Activated T-helper 2 cell treated with anti-CD3 and anti-CD28 coated beads, Interferon-gamma antibody, Interleukin-2, Interleukin-4, amounts not matched to agents 10 μg/mL and 5 μg/mL and 100 μg/mL, durations not matched to agents 14 hours and 24 hours and 36 hours (primary cell): ENCODE measurements around the gene AGBL5. TPM values are rescaled to one million over a fixed set of nuclear protein-coding genes. Genes with fewer than 3 reads are reported as not detected.

Source experiments
- DNase-seq: peaks from one replicate; pipeline ENCODE4 v3.0.0; 2021; ENCODE audit warnings: low spot score
- H3K27ac Mint-ChIP-seq: one replicate; pipeline ENCODE4 v1.8.0; 2021; ENCODE audit warnings: mixed read lengths
- H3K27me3 Mint-ChIP-seq: one replicate; pipeline ENCODE4 v1.8.0; 2021; ENCODE audit warnings: low read depth, mixed read lengths
- H3K36me3 Mint-ChIP-seq: one replicate; pipeline ENCODE4 v1.8.0; 2021; ENCODE audit warnings: low read depth, mixed read lengths
- H3K4me1 Mint-ChIP-seq: one replicate; pipeline ENCODE4 v1.8.0; 2021; ENCODE audit warnings: low read depth, mixed read lengths
- H3K4me3 Mint-ChIP-seq: one replicate; pipeline ENCODE4 v1.8.0; 2021; ENCODE audit warnings: low read depth, mild to moderate bottlenecking, moderate library complexity, mixed read lengths
- H3K9me3 Mint-ChIP-seq: one replicate; pipeline ENCODE4 v1.8.0; 2021; ENCODE audit warnings: mixed read lengths
- intact Hi-C: fragments of 100-400 bp; cut with micrococcal nuclease; formaldehyde crosslinking; loops from one replicate; pipeline ENCODE4 v1.15.1; 2023
- total RNA-seq: library from RNA; stranded (reverse); gene quantifications from 2 replicates; pipeline ENCODE4 v1.2.3, GENCODE V29; 2022

The AGBL5 gene
- total RNA-seq, 1 donor from 2014 or later = 13.8 TPM

DNA sequence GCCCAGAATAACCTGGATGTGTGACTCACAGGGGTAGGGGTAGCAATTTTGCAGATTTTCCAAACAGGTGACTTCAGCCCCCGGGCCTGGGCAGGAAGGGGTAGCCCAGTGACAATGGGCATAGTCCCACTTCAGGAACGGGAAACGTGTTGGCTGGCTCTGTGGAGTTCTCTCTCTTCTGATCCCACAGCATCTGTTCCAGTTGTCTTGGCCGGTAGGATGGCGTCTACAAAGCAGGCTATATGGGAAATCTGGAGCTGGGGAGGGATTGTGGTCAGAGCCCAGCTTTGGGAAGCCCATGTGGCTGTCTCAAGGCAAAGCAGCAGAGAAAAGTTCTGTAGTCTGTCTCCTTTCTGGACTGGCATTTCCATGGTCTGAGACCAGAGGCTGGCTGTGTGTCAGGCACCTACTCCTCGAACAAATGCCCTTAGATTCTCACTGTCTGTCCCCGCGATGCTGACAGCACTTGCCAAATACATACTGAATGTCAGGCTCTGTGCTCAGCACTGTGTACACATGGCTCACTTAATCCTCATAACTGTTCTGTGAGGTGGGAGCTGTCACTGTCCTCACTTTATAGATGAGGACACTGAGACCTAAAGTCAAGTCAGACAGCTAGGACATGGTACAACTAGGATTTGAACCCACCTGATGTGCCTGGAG is 36.6 kb upstream of the AGBL5 start:
- H3K27me3 Mint-ChIP-seq = peaks cover under 1% of the 10 kb centered on the region
- peaks cover 15% of the 10 kb centered on the region for H3K4me1 Mint-ChIP-seq
- no peak overlapping the region for H3K4me3 Mint-ChIP-seq
- intact Hi-C loops = loop anchor here (5.0 kb wide), 1 partner anchor 168 kb away; the partner anchor contains the start of gene DPYSL5
- no peaks in the 10 kb centered on the region for H3K9me3 Mint-ChIP-seq
- no peaks in the 10 kb centered on the region for H3K36me3 Mint-ChIP-seq
- no peak for DNase-seq
- no peak overlapping the region for H3K27ac Mint-ChIP-seq

DNA sequence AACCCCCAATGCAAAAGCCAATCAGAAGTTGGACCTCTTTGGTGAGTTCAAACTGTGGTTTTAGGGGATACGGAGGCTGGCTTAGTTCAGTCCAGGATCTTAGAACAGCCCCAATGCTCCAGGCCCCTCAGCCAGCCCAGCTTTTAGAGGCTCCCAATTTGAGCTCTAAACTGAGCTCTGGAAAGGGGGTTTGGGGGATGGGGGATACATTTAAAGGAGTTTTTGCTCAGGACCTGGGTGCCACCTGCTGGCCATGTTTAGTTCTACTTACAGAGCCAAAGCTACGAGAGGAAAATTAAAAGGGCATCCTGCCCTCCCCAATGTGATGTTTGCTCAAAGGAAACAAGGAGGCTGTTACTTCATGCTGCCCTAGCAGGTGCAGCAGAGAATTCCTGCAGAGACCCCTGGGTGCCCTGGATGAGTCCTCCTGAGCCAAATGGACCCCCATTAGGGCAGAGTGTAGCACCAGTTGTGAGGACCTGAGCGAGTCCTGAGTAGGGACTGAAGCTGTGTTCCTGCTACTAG is 34.6 kb upstream of the AGBL5 start:
- Mint-ChIP-seq H3K4me1 (peaks cover 4% of the 10 kb centered on the region), H3K9me3 (no peaks in the 10 kb centered on the region), H3K4me3 (no peak overlapping the region), H3K27ac (no peak overlapping the region), H3K36me3 (no peaks in the 10 kb centered on the region), H3K27me3 (no peaks in the 10 kb centered on the region)
- DNase-seq = peak; percentile 21
- intact Hi-C loops = loop anchor here (1.0 to 5.0 kb wide), 2 partner anchors 56 to 170 kb away; partner anchors contain the start of gene DPYSL5

DNA sequence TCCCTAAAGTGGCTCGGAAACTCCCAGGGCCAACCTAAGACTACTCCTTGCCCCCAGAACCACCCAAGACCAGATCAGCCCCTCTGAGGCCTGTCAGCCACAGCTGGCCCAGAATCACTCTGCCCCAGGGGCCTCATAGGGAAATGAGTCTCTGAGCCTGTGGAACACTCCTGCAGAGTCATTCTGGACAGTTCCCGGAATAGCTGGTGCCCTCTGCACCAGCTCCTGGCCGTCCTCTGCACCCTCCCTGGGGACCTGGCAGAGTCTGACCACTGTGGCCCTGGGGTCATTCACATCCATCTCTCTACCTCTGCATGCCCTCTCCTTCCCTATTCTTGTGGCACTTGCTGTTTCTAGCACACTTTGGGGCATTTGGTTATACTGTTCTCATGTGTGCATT is 33.3 kb upstream of the AGBL5 start:
- Mint-ChIP-seq H3K4me3 (no peak overlapping the region), H3K9me3 (no peaks in the 10 kb centered on the region), H3K4me1 (peaks cover 4% of the 10 kb centered on the region), H3K27me3 (no peaks in the 10 kb centered on the region), H3K36me3 (no peaks in the 10 kb centered on the region), H3K27ac (no peak overlapping the region)
- intact Hi-C loops = loop anchor here (5.0 kb wide), 1 partner anchor 171 kb away; the partner anchor contains the start of gene DPYSL5
- DNase-seq = no peak

DNA sequence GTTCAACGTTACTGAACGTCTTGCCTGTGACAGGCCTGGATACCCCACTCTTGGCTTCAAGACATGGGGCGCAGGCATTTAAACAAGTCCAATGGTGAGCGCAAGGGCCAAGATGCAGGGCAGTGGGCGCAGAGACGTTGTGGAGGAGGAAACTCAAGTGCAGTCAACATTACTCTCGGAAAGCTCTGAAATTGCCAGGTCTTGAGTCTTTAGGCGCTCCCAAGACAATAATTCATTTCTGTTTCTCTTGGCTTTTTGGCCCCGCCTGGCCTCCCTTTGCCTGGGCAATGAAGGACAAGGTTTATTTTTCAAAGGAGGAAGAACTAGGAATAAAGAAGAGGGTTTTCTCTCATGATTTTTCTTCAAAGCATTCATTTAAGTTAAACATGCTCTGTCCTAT is 32.0 kb upstream of the AGBL5 start:
- no peaks in the 10 kb centered on the region for H3K27me3 Mint-ChIP-seq
- intact Hi-C loops = loop anchor here (5.0 kb wide), 1 partner anchor 172 kb away; the partner anchor contains the start of gene DPYSL5

DNA sequence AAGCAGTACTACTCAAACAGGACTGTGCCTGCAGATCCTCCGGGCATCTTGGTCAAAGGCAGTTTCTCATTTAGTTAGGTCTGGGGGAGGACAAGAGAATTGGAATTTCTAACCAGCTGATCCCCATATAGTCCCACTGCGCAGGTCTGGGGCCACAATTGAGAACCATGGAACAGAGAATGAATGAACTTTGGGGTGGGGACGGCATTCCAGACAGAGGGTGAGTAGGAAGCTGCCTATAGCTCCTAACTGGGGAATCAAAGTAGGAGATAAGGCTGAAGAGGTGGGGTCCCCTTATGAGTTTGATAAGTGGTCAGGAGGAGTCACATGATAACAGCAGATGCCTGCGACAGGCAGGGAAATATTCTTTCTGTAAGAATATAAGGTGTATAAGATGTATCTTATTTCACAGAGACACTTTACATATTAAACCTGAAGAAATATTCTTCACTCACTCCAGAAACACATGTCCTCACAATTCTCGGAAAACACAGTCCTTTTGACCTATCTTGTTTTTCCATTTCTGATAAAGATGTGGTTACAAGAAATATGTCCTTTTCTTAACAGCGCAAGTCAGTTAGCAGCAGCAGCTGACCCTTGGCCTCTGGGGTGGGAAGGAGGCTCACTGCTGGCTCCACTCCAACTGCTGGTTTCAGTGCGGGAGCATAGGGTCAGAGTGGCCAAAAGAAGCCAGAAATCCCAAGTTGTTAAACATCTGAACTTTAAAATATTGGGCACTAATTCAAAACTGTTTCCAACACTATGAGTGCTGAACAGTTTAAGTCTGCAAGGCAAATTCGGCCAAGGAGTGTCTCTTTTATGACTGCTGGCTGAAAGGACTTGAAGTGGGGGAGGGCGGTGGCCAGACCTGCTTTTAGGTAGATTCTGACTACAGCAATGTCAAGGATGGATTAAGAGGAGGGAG is 31.3 kb upstream of the AGBL5 start:
- Mint-ChIP-seq H3K4me3 (no peak overlapping the region), H3K36me3 (no peaks in the 10 kb centered on the region), H3K27me3 (no peaks in the 10 kb centered on the region), H3K4me1 (peaks cover 4% of the 10 kb centered on the region), H3K9me3 (no peaks in the 10 kb centered on the region), H3K27ac (no peak overlapping the region)
- intact Hi-C loops = loop anchor here (5.0 kb wide), 1 partner anchor 173 kb away; the partner anchor contains the start of gene DPYSL5
- DNase-seq = no peak

More for the DNA sequence above, 32.0 kb upstream of the AGBL5 start:
- Mint-ChIP-seq H3K9me3 (no peaks in the 10 kb centered on the region), H3K36me3 (no peaks in the 10 kb centered on the region), H3K4me3 (no peak overlapping the region), H3K4me1 (peaks cover 4% of the 10 kb centered on the region), H3K27ac (no peak overlapping the region)
- no peak for DNase-seq

DNA sequence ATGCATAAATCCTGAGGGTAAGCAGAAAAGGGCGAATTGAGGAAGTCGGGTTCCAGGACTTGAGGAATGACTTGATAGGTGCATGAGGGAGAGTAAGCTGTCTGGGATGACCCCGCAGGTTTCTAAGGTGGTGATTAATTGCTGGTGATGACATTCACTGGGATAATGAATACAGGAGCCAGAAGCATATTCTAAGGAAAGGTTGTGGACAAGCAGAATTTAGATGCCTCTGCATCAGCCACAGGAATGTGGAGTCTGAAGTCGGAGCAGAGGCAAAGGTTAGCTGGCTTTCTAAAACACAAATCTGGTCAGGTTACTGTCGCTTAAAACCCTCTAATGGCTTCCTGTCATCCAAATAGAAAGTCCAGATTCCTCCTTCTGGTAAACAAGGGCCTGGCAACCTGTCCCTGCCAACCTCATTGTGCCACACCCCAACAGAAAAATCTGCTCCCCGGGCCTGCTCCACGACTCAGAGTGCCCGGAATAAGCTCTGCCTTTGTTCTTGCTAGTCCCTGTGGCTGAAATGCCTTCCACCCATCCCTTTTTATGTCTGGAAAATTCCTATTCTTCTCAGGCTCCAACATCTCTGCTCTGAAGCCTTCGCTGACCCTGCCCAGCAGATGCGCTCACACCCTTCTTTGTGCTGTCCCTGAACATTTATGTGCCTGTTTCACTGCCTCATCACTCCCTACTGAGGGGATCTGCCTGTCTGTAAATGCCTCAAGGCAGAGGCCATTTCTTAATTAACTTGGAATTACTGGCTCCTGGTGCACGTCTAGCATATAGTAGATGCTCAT is 30.0 kb upstream of the AGBL5 start:
- Mint-ChIP-seq H3K4me3 (no peak overlapping the region), H3K4me1 (no peaks in the 10 kb centered on the region), H3K9me3 (no peaks in the 10 kb centered on the region), H3K36me3 (no peaks in the 10 kb centered on the region), H3K27me3 (no peaks in the 10 kb centered on the region), H3K27ac (no peak overlapping the region)
- intact Hi-C loops = no loop called here
- no peak for DNase-seq

DNA sequence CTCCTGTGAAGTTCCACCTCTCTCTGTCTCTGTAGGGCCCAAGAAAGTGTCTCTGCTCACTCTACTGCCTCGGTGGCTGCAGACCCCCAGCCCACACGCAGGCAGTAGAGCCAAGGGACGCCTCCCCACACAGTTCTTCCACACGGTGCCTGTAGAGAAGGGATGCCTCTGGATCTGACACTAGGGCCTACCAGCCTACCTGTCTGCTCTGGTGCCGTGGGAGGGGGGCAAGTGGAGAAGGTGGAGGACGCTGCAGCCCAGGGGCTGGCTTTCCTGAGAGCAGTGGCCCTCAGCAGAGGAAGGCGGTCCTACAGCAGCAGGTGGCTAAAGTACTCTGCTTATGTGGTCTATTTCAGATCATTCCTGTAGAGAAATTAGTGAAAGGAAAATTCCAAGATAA is 27.7 kb upstream of the AGBL5 start:
- H3K4me1 Mint-ChIP-seq = peaks cover 2% of the 10 kb centered on the region
- no peak overlapping the region for H3K4me3 Mint-ChIP-seq
- no peak for DNase-seq
- intact Hi-C loops = no loop called here
- no peaks in the 10 kb centered on the region for H3K9me3 Mint-ChIP-seq
- no peaks in the 10 kb centered on the region for H3K27me3 Mint-ChIP-seq
- H3K36me3 Mint-ChIP-seq = peaks cover 9% of the 10 kb centered on the region
- H3K27ac Mint-ChIP-seq = no peak overlapping the region

DNA sequence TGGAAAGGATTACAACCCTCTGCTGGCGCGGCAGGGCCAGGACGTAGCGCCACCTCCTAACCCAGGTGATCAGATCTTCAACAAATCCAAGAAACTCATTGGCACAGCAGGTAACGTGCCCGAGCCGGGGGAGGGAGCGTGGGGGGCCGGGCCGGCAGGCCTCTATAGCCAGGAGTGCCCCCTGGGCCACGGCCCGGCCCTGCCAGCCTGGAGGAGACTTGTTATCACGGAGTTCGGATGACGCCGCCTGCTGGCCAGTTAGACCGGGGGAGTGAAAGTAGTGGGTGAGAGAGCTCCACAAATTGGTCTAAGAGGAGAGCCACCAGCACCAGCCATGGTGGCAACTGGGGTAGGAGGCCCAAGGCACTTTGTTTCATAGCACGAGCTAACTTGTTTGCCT is 27.3 kb upstream of the AGBL5 start:
- Mint-ChIP-seq H3K36me3 (peaks cover 13% of the 10 kb centered on the region), H3K9me3 (no peaks in the 10 kb centered on the region), H3K4me1 (peaks cover 2% of the 10 kb centered on the region), H3K27me3 (no peaks in the 10 kb centered on the region), H3K4me3 (no peak overlapping the region), H3K27ac (no peak overlapping the region)
- intact Hi-C loops = no loop called here
- DNase-seq = no peak

DNA sequence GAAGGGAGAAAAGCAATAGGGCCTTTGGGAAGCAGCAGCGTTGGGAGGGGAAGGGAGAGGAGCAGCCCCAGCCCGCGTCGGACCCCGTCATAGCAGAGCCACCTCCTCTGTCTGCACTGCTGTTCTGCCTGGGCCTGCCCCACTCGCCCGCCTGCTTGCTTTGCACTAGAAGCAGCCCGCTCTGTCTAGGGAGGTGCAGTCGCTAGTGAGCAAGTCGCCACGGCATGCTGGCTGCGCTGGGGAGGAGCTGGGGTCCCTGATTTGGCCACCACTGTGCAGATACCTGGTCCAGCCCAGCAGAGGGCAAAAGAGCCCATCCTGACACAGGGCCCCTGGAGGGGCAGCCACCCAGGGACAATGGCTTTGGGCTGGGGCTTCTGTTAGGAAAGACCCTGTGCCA is 26.7 kb upstream of the AGBL5 start:
- H3K36me3 Mint-ChIP-seq = peaks cover 19% of the 10 kb centered on the region
- H3K27me3 Mint-ChIP-seq = no peaks in the 10 kb centered on the region
- intact Hi-C loops = no loop called here
- no peaks in the 10 kb centered on the region for H3K9me3 Mint-ChIP-seq
- DNase-seq = no peak
- no peak overlapping the region for H3K4me3 Mint-ChIP-seq
- H3K4me1 Mint-ChIP-seq = peaks cover 8% of the 10 kb centered on the region
- no peak overlapping the region for H3K27ac Mint-ChIP-seq

DNA sequence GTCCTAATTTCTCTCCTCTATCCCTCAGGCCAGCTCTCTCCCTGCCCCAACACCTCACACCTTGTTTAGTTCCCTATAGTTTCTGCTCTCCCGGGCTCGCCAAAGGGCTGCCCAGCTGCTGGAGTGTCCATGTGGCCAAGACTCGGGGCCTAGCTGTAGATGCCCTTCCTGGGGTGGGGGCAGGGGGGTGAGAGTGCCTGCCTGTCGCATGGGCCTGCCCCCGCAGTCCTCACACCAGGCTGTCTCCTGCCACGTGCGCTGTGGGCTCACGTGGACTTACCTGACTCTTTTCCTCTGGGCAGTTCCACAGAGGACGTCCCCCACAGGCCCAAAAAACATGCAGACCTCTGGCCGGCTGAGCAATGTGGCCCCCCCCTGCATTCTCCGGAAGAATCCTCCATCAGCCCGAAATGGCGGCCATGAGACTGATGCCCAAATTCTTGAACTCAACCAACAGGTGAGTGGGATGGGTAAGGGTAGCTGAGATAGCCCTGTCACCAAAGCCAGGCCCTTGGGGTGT is 26.1 kb upstream of the AGBL5 start:
- DNase-seq = no peak
- H3K9me3 Mint-ChIP-seq = no peaks in the 10 kb centered on the region
- intact Hi-C loops = no loop called here
- H3K36me3 Mint-ChIP-seq = peaks cover 20% of the 10 kb centered on the region
- H3K4me3 Mint-ChIP-seq = no peak overlapping the region
- peaks cover 10% of the 10 kb centered on the region for H3K4me1 Mint-ChIP-seq
- no peaks in the 10 kb centered on the region for H3K27me3 Mint-ChIP-seq
- H3K27ac Mint-ChIP-seq = no peak overlapping the region

DNA sequence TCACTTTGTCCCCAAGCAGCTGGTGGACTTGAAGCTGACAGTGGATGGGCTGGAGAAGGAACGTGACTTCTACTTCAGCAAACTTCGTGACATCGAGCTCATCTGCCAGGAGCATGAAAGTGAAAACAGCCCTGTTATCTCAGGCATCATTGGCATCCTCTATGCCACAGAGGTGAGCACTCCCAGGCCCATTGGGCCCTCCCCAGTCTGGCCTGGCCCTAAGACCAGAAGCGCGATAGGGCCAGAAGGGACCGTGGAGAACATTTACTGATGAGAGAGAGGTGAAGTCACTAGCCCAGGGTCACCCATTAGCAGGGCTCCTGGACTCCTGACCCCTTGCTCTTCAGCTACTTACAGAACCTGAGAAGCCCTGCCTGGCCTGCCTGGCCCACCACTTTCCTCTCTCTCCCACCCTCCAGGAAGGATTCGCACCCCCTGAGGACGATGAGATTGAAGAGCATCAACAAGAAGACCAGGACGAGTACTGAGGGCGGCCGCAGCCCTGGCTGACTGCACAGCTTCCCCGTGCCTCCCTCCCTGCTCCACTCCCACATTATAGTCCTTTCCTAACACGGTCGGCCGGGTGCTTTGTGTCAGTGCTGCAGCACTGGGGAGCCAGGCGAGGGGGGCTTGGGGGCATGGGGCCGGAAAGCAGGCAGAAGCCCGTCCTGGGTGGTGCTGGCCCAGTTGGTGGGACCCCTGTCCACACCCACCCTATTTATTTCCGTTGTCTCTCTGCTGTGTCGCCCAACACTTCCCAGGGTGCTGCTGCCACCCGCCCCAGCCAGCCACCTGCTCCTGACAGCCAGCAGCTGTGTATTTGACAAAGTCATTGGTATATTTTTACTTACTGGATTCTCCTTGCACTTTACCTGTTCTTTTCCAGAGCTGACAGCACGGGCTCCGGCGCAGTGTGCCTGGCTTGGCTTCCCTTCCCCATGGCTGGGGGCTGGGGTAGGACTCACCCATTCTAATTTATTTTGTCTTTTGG is 25.3 kb upstream of the AGBL5 start:
- no peaks in the 10 kb centered on the region for H3K9me3 Mint-ChIP-seq
- H3K4me1 Mint-ChIP-seq = peaks cover 12% of the 10 kb centered on the region
- H3K27ac Mint-ChIP-seq = no peak overlapping the region
- intact Hi-C loops = no loop called here
- no peak overlapping the region for H3K4me3 Mint-ChIP-seq
- no peak for DNase-seq
- H3K36me3 Mint-ChIP-seq = peaks cover 24% of the 10 kb centered on the region
- H3K27me3 Mint-ChIP-seq = no peaks in the 10 kb centered on the region
